ENCODE results near the gene AKAP7.
"Not testable (repeated sequence)": the region's sequence is repeated elsewhere in the genome, so short reads cannot be mapped to it uniquely, and the experiment has no call there.

The AKAP7 gene

DNA sequence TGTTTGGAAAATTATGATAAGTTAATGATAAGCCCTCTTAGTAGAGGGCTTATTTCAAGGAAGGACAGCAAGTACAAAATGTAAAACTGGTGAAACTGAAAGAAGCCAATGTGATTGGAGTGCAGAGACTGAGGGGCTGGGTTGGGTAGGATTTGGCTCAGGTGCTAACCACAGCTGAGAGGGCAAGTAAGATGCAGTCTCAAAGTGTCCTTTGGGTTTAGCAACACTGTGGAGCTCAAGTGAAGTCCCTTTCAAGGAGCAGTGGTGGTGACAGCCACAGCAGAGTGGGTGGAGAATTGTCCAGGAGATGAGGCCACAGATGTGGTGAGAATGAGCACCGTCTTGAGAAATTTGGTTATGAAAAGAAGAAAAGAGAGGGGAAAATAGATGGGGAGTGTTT is 181.4 kb downstream of the AKAP7 start:
- no peak for FAIRE-seq
- TF ChIP-seq POLR2A (IDR thresholded peaks at IDR 0.05; ENCODE audit: low read depth, low read length), result no peak
- no peak for TF ChIP-seq POLR2AphosphoS5 (IDR thresholded peaks at IDR 0.05; ENCODE audit: low read depth, low read length)
- TF ChIP-seq TAF1 (IDR thresholded peaks at IDR 0.05; ENCODE audit: borderline replicate concordance, low read depth, low read length), result no peak
- DNase-seq (ENCODE audit: insufficient read length), result no peak

DNA sequence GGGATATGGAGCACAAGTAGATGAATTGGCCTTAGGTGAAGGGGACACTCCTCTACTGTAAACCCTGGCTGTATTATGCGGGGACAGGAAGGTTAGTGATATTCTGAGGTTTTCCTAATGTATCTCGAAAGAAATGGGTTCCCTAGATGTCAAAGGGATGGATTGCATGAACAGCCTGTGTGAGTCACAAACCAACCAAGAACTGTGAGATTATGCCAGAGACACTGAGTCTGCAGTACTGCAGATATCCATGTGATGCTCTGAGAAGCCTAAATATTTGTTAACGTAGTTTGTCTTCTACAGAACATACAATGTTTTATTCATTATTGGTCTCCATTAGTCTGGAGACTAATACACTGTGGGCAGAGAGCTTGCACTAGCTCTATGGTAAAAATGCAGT is 182.2 kb downstream of the AKAP7 start:
- FAIRE-seq (no peak), DNase-seq (ENCODE audit: insufficient read length) (no peak)
- no peak for TF ChIP-seq POLR2A (IDR thresholded peaks at IDR 0.05; ENCODE audit: low read depth, low read length)
- TF ChIP-seq TAF1 (IDR thresholded peaks at IDR 0.05; ENCODE audit: borderline replicate concordance, low read depth, low read length), result no peak
- no peak for TF ChIP-seq POLR2AphosphoS5 (IDR thresholded peaks at IDR 0.05; ENCODE audit: low read depth, low read length)

DNA sequence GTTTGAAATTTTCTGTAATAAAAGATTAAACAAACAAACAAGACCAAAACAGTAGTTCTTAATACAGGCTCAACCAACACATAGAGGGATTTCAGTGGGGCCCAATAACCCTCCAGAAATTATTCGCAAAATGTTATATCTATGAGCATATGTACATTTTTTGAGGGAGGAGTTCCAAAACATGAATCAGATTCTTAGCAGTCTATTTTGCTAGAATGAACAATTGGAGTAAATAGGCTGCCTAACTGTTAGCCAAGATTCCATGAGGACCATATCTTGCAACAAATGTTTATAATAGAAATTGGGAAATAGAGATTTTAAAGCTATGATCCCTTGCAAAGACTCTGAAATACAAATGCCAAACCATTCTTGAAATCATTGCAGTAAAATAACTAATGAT is 186.3 kb downstream of the AKAP7 start:
- TF ChIP-seq TAF1 (IDR thresholded peaks at IDR 0.05; ENCODE audit: borderline replicate concordance, low read depth, low read length), result no peak
- TF ChIP-seq POLR2A (IDR thresholded peaks at IDR 0.05; ENCODE audit: low read depth, low read length), result no peak
- TF ChIP-seq POLR2AphosphoS5 (IDR thresholded peaks at IDR 0.05; ENCODE audit: low read depth, low read length), result no peak
- DNase-seq (ENCODE audit: insufficient read length) (no peak), FAIRE-seq (no peak)

DNA sequence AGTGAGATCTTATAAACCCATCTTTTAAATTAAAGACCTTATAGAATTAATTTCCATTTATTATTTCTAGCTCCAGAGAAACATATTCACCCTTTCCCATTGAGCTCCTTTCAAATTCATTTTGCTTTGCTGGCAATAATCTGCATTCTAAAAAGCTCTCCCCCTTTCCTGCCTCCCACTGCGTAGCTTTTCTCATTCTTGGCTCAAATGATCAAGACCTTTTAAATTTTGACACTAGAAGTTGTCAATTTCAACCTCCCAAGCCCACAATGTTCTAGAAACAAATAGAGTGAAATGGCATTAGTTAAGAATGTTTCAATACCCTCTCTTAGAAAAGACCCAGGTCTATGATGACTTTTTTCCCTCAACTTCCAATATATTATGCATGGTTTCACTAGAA is 186.9 kb downstream of the AKAP7 start:
- DNase-seq (ENCODE audit: insufficient read length) (no peak), FAIRE-seq (no peak)
- TF ChIP-seq POLR2AphosphoS5 (IDR thresholded peaks at IDR 0.05; ENCODE audit: low read depth, low read length) (no peak), TAF1 (IDR thresholded peaks at IDR 0.05; ENCODE audit: borderline replicate concordance, low read depth, low read length) (no peak), POLR2A (IDR thresholded peaks at IDR 0.05; ENCODE audit: low read depth, low read length) (no peak)

DNA sequence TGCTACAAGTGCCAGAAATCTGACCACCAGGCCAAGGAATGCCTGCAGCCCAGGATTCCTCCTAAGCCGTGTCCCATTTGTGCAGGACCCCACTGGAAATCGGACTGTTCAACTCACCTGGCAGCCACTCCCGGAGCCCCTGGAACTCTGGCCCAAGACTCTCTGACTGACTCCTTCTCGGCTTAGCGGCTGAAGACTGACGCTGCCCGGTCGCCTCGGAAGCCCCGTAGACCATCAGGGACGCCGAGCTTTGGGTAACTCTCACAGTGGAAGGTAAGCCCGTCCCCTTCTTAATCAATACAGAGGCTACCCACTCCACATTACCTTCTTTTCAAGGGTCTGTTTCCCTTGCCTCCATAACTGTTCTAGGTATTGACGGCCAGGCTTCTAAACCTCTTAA is 190.4 kb downstream of the AKAP7 start:
- FAIRE-seq; DNase-seq (ENCODE audit: insufficient read length): not testable (repeated sequence)

DNA sequence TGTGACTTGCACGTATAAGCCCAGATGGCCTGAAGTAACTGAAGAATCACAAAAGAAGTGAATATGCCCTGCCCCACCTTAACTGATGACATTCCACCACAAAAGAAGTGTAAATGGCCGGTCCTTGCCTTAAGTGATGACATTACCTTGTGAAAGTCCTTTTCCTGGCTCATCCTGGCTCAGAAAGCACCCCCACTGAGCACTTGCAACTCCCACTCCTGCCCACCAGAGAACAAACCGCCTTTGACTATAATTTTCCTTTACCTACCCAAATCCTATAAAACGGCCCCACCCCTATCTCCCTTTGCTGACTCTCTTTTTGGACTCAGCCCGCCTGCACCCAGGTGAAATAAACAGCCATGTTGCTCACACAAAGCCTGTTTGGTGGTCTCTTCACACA is 193.5 kb downstream of the AKAP7 start:
- not testable (repeated sequence) for DNase-seq (ENCODE audit: insufficient read length)

DNA sequence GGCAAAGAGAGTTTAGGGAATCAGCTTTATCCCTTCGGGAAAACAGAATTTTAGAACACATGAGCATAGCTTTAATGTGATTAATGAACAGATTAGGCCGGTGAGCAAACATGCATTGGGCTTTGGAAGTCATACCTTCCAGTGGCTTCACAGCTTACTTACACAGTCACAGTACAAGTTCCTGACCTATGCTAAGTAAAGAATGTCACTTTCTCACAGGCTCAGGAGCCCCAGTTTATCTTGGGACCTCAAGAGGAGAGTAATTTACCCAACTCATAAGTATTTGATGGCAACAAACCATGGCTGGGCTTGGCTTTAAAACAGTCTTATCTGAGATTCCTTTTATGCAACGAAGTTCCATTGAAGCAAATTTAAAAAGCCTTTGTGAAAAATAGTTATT is 195.9 kb downstream of the AKAP7 start:
- TF ChIP-seq TAF1 (IDR thresholded peaks at IDR 0.05; ENCODE audit: borderline replicate concordance, low read depth, low read length) (no peak), POLR2AphosphoS5 (IDR thresholded peaks at IDR 0.05; ENCODE audit: low read depth, low read length) (no peak), POLR2A (IDR thresholded peaks at IDR 0.05; ENCODE audit: low read depth, low read length) (no peak)
- no peak for FAIRE-seq
- no peak for DNase-seq (ENCODE audit: insufficient read length)

More for the DNA sequence above, 193.5 kb downstream of the AKAP7 start:
- FAIRE-seq, result not testable (repeated sequence)

DNA sequence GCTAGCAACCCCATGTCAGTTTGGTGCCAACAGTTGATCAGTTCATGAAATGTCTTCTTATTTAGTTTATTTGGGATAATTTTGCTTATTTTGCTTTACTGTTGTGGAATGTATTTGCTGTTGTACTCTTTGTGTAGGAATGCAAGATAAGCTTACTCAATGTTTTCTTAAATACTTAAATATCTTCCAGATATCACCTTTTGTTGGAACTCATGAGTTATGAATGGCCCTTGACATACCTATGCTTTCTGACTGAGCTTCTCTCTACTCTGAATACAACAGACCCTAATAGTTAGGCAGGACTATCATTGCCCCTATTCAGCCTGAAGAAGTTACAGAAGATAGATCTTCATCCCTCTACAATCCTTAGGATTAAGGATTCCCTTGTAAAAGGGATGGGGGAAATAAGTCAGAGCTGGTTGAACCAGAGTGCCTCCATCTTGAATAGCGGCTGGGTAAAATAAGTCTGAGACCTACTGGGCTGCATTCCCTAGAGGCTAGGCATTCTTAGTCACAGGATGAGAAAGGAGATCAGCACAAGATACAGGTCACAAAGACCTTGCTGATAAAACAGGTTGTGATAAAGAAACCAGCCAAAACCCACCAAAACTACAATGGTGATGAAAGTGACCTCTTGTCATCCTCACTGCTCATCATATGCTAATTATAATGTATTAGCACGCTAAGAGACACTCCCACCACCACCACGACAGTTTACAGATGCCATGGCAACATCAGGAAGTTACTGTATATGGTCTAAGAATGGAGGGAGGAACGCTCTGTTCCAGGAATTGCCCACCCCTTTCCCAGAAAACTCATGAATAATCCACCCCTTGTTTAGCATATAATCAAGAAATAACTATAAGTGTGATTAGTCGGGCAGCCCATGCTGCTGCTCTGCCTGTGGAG is 196.9 kb downstream of the AKAP7 start:
- FAIRE-seq, result no peak
- TF ChIP-seq TAF1 (IDR thresholded peaks at IDR 0.05; ENCODE audit: borderline replicate concordance, low read depth, low read length), result no peak
- TF ChIP-seq POLR2A (IDR thresholded peaks at IDR 0.05; ENCODE audit: low read depth, low read length), result no peak
- no peak for DNase-seq (ENCODE audit: insufficient read length)
